GM13977 (cell line): ENCODE measurements around the gene PTK6.
"Not testable (repeated sequence)": the region's sequence is repeated elsewhere in the genome, so short reads cannot be mapped to it uniquely, and the experiment has no call there.

Experiments
- DNase-seq: peaks from one replicate; pipeline ENCODE4 v3.0.0; 2012; ENCODE audit warnings: low spot score
- CTCF ChIP-seq: IDR thresholded peaks from 2 replicates; pipeline ENCODE4 v1.5.1; 2012; ENCODE audit warnings: mild to moderate bottlenecking, control low read depth; ENCODE audit not compliant: insufficient read depth; ENCODE audit errors: extremely low read depth, missing control alignments
- in situ Hi-C: fragments of 300-500 bp; cut with MboI; formaldehyde crosslinking; loops from one replicate; pipeline ENCODE4 v1.12.0; 2022; ENCODE audit warnings: low sequenced_read_pairs, low pct_unique_long_range_greater_than_20kb, mixed read lengths, inconsistent platforms; ENCODE audit not compliant: unreplicated experiment

PTK6 gene

GRCh38 chr20:63563225-63563935, 26.2 kb upstream of the PTK6 start:
- in situ Hi-C loops = no loop called here
- no peak for TF ChIP-seq CTCF
- no peak for DNase-seq

- no peak for DNase-seq
- in situ Hi-C loops = no loop called here
- TF ChIP-seq CTCF = no peak
Observed at GRCh38 chr20:63562461-63563224, 25.5 kb upstream of the PTK6 start.

GRCh38 chr20:63561624-63562396, 24.6 kb upstream of the PTK6 start:
- no peak for TF ChIP-seq CTCF
- in situ Hi-C loops = no loop called here
- no peak for DNase-seq

- DNase-seq = no peak
- no peak for TF ChIP-seq CTCF
- in situ Hi-C loops = no loop called here
Observed at GRCh38 chr20:63560856-63561609, 23.9 kb upstream of the PTK6 start.

- no peak for DNase-seq
- in situ Hi-C loops = no loop called here
- TF ChIP-seq CTCF = no peak
Observed at GRCh38 chr20:63560333-63560805, 23.2 kb upstream of the PTK6 start.

- DNase-seq, in situ Hi-C loops: not testable (repeated sequence)
Observed at GRCh38 chr20:63559485-63560332, 22.5 kb upstream of the PTK6 start.
